ENCODE results near the gene SRSF3. TPM values are rescaled to one million over a fixed set of nuclear protein-coding genes. Genes with fewer than 3 reads are reported as not detected.

Gene SRSF3
- total and polyA plus RNA-seq, 8 donors: 60.5 to 122 (median 105) TPM

GRCh38 chr6:36547646-36548400 is 46.3 kb upstream of the SRSF3 start:
- intact Hi-C loops (cut with DNase I): no loop called here
- no peaks in the 10 kb centered on the region for H3K27me3 ChIP-seq
- H3K4me3 ChIP-seq: peak overlapping the region in 2 of 4 donors; percentile 74 to 89
- FAIRE-seq (no peak), ATAC-seq (no peak), DNase-seq (peak in 1 of 6 donors; percentile 16)
- H3K36me3 ChIP-seq: no peaks in the 10 kb centered on the region
- peak overlapping the region in 3 of 4 donors; percentile 85 to 95 (median 90) for H3K27ac ChIP-seq
- peaks cover 0 to 30% (median 5%) of the 10 kb centered on the region in 3 donors for H3K4me1 ChIP-seq
- no peaks in the 10 kb centered on the region for H3K9me3 ChIP-seq
- 60 to 64% methylated on average over 13 of the region's 13 CpGs for WGBS, 2 donors
- TF ChIP-seq, protein P1, sequence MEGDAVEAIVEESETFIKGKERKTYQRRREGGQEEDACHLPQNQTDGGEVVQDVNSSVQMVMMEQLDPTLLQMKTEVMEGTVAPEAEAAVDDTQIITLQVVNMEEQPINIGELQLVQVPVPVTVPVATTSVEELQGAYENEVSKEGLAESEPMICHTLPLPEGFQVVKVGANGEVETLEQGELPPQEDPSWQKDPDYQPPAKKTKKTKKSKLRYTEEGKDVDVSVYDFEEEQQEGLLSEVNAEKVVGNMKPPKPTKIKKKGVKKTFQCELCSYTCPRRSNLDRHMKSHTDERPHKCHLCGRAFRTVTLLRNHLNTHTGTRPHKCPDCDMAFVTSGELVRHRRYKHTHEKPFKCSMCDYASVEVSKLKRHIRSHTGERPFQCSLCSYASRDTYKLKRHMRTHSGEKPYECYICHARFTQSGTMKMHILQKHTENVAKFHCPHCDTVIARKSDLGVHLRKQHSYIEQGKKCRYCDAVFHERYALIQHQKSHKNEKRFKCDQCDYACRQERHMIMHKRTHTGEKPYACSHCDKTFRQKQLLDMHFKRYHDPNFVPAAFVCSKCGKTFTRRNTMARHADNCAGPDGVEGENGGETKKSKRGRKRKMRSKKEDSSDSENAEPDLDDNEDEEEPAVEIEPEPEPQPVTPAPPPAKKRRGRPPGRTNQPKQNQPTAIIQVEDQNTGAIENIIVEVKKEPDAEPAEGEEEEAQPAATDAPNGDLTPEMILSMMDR (IDR thresholded peaks at IDR 0.05): no peak

DNA sequence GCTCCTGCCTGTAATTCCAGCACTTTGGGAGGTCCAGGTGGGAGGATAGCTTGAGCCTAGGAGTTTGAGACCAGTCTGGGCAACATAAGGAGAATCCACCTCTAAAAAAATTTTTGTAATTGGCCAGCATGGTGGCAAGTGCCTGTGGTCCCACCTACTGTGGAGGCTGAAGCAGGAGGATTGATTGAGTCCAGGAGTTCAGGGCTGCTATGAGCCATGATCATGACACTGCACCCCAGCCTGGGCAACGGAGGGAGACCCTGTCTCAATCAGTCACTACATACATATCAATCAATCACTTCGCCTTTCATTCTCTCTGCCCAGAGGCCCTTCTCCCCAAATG is 45.8 kb upstream of the SRSF3 start:
- TF ChIP-seq, protein P1 (IDR thresholded peaks at IDR 0.05): no peak
- WGBS, 2 donors: 82 to 97% methylated on average over 2 of the region's 2 CpGs
- intact Hi-C loops (cut with DNase I): no loop called here

DNA sequence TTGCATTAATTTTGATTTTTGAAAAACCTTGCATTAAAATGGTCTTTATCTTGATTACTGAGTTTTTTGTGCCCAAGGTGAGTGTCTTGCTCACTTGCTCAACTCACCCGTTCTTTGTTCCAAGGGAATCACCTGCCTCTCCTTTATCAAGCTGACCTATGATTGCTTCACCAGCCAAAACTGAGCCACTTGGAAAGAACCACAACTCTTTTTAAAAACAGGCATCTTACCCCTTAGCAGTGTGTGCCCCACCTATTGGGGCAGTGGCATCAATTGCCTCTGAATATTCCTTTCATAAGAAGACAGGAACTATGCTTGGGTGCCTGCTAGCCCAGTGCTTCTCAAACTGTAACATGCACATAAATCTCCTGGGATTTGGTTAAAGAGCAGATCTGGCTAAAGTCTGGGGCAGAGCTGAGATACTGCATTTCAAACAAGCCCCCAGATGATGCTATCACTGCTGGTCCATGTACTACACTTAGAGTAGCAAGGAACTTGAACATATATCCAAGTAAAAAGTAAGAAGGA is 43.6 kb upstream of the SRSF3 start:
- Histone ChIP-seq H3K36me3 (no peaks in the 10 kb centered on the region), H3K9me3 (no peaks in the 10 kb centered on the region), H3K4me1 (peaks cover 0 to 11% (median 0%) of the 10 kb centered on the region in 3 donors), H3K27ac (no peak overlapping the region), H3K27me3 (no peaks in the 10 kb centered on the region), H3K4me3 (no peak overlapping the region)
- 54 to 64% methylated on average over 1 of the region's 1 CpG for WGBS, 2 donors
- DNase-seq (no peak), ATAC-seq (no peak), FAIRE-seq (no peak)
- intact Hi-C loops (cut with DNase I): no loop called here
- TF ChIP-seq, protein P1 (IDR thresholded peaks at IDR 0.05): no peak

More for the DNA sequence above, 45.8 kb upstream of the SRSF3 start:
- H3K9me3 ChIP-seq: no peaks in the 10 kb centered on the region
- ATAC-seq (no peak), DNase-seq (peak in 1 of 6 donors; percentile 15), FAIRE-seq (no peak)
- H3K27ac ChIP-seq: no peak overlapping the region
- H3K4me1 ChIP-seq: peaks cover 0 to 30% (median 5%) of the 10 kb centered on the region in 3 donors
- no peaks in the 10 kb centered on the region for H3K27me3 ChIP-seq
- no peak overlapping the region for H3K4me3 ChIP-seq
- H3K36me3 ChIP-seq: no peaks in the 10 kb centered on the region

DNA sequence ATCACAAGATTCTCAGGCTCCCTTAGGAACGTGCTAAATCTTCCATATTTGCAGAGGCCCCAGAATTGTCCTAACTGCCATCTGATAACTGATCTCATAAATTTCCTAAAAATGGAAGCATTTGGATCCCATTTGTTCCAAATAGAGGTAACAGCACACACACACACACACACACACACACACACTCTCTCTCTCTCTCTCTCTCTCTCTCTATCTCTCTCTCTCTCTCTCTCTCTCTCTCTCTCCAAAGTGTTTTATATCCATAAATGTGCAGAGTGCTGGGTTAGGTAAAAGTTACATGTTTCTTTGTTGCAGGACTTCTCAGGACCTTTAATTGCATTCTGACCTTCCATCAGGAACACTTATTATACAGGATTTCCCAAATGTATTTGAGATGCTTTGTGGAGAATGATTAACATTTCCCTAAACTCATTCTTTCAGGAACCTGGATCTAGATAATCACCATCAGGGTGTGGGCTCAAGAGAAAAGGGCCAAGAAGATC is 38.4 kb upstream of the SRSF3 start:
- no peak overlapping the region for H3K27ac ChIP-seq
- intact Hi-C loops (cut with DNase I): no loop called here
- H3K9me3 ChIP-seq: no peaks in the 10 kb centered on the region
- no peaks in the 10 kb centered on the region for H3K27me3 ChIP-seq
- no peaks in the 10 kb centered on the region for H3K36me3 ChIP-seq
- no peak for DNase-seq
- WGBS, 2 donors: 45 to 56% methylated on average over 1 of the region's 1 CpG
- no peak for ATAC-seq
- no peaks in the 10 kb centered on the region for H3K4me1 ChIP-seq
- TF ChIP-seq, protein P1 (IDR thresholded peaks at IDR 0.05): no peak
- no peak for FAIRE-seq
- H3K4me3 ChIP-seq: no peak overlapping the region

- Histone ChIP-seq H3K4me1 (no peaks in the 10 kb centered on the region), H3K36me3 (no peaks in the 10 kb centered on the region), H3K27ac (no peak overlapping the region), H3K4me3 (no peak overlapping the region), H3K27me3 (no peaks in the 10 kb centered on the region), H3K9me3 (no peaks in the 10 kb centered on the region)
- FAIRE-seq (no peak), DNase-seq (no peak), ATAC-seq (no peak)
- WGBS, 2 donors: 88 to 93% methylated on average over 5 of the region's 5 CpGs
- intact Hi-C loops (cut with DNase I): no loop called here
- TF ChIP-seq, protein P1 (IDR thresholded peaks at IDR 0.05): no peak
Measured at GRCh38 chr6:36556281-36556680, 37.9 kb upstream of the SRSF3 start.
